Neuronal stem cell (in vitro differentiated cells): ENCODE data around the gene HBE1.

Experiments
- DNase-seq: peaks from one replicate; pipeline ENCODE4 v3.0.0-alpha.2; 2013; ENCODE audit warnings: low spot score
- H2AFZ ChIP-seq: one replicate; pipeline ENCODE4 v1.6.1; 2013; ENCODE audit warnings: mild to moderate bottlenecking, low read length, inconsistent platforms
- H2AK5ac ChIP-seq: 2 replicates; pipeline ENCODE4 v1.6.1; 2013; ENCODE audit warnings: low read depth, mild to moderate bottlenecking, inconsistent platforms, low read length, moderate library complexity, mixed read lengths
- H2BK120ac ChIP-seq: 2 replicates; pipeline ENCODE4 v1.6.1; 2013; ENCODE audit warnings: low read depth, mild to moderate bottlenecking, inconsistent platforms, low read length, moderate library complexity, mixed read lengths
- H2BK12ac ChIP-seq: one replicate; pipeline ENCODE4 v1.6.1; 2013; ENCODE audit warnings: low read length, inconsistent platforms
- H2BK15ac ChIP-seq: 2 replicates; pipeline ENCODE4 v1.6.1; 2013; ENCODE audit warnings: mild to moderate bottlenecking, low read length, inconsistent platforms, mixed read lengths
- H2BK5ac ChIP-seq: one replicate; pipeline ENCODE4 v1.6.1; 2013; ENCODE audit warnings: inconsistent platforms, mild to moderate bottlenecking, low read length, moderate library complexity
- H3K14ac ChIP-seq: one replicate; pipeline ENCODE4 v1.6.1; 2013; ENCODE audit warnings: low read length, inconsistent platforms
- H3K18ac ChIP-seq: 2 replicates; pipeline ENCODE4 v1.6.1; 2013; ENCODE audit warnings: low read length, inconsistent platforms
- H3K23ac ChIP-seq: 2 replicates; pipeline ENCODE4 v1.6.1; 2013; ENCODE audit warnings: low read depth, mild to moderate bottlenecking, mixed read lengths, low read length, inconsistent platforms; ENCODE audit not compliant: poor library complexity
- H3K27ac ChIP-seq: replicated peaks from 3 replicates; pipeline ENCODE4 v1.5.1; 2013; ENCODE audit warnings: low read length, inconsistent platforms
- H3K27me3 ChIP-seq, 3 experiments: 2 replicates each; pipeline ENCODE4 v1.6.1; 2013; ENCODE audit warnings: low read length in 3 of 3, mild to moderate bottlenecking in 2 of 3, inconsistent platforms in 1 of 3, low read depth in 1 of 3, mixed read lengths in 1 of 3, moderate library complexity in 1 of 3; ENCODE audit not compliant: control insufficient read depth in 3 of 3, insufficient read depth in 3 of 3
- H3K36me3 ChIP-seq, 2 donors: replicated peaks in 1 of 2; 2 replicates each; pipeline ENCODE4 v1.6.1; 2013; ENCODE audit warnings: low read length in 2 of 2; ENCODE audit not compliant: control insufficient read depth in 2 of 2, insufficient read depth in 2 of 2
- H3K4ac ChIP-seq: 2 replicates; pipeline ENCODE4 v1.6.1; 2013; ENCODE audit warnings: inconsistent platforms, mild to moderate bottlenecking, low read length, moderate library complexity
- H3K4me1 ChIP-seq, 2 donors: 1 replicate in 1 of 2; 2 replicates in 1 of 2; pipeline ENCODE4 v1.6.1; 2013; ENCODE audit warnings: low read length in 2 of 2, low read depth in 1 of 2; ENCODE audit not compliant: control insufficient read depth in 2 of 2, insufficient read depth in 1 of 2
- H3K4me2 ChIP-seq: one replicate; pipeline ENCODE4 v1.6.1; 2013; ENCODE audit warnings: mild to moderate bottlenecking, low read length, inconsistent platforms; ENCODE audit not compliant: insufficient read depth, poor library complexity, severe bottlenecking
- H3K4me3 ChIP-seq, 2 donors: 2 replicates each; pipeline ENCODE4 v1.5.1; 2013; ENCODE audit warnings: low read length in 2 of 2, mild to moderate bottlenecking in 2 of 2, inconsistent platforms in 1 of 2, moderate library complexity in 1 of 2
- H3K79me1 ChIP-seq: one replicate; pipeline ENCODE4 v1.6.1; 2013; ENCODE audit warnings: low read depth, mild to moderate bottlenecking, inconsistent platforms, low read length, moderate library complexity
- H3K9ac ChIP-seq: one replicate; pipeline ENCODE4 v1.6.1; 2013; ENCODE audit warnings: mild to moderate bottlenecking, low read depth, low read length, inconsistent platforms; ENCODE audit not compliant: poor library complexity
- H3K9me3 ChIP-seq, 2 donors: replicated peaks in 1 of 2; 2 replicates each; pipeline versions ENCODE3 to v1.6.1; 2013; ENCODE audit warnings: low read length in 2 of 2, mild to moderate bottlenecking in 2 of 2, inconsistent platforms in 1 of 2, low read depth in 1 of 2, mixed read lengths in 1 of 2, moderate library complexity in 1 of 2; ENCODE audit not compliant: control insufficient read depth in 2 of 2, insufficient read depth in 1 of 2
- H4K8ac ChIP-seq: one replicate; pipeline ENCODE4 v1.6.1; 2013; ENCODE audit warnings: low read depth, mild to moderate bottlenecking, inconsistent platforms, low read length, moderate library complexity
- H4K91ac ChIP-seq: one replicate; pipeline ENCODE4 v1.6.1; 2013; ENCODE audit warnings: low read length, low read depth, mild to moderate bottlenecking, inconsistent platforms; ENCODE audit not compliant: poor library complexity
- WGBS, 2 donors: extraction: QIAGEN DNeasy Blood & Tissue Kit; methylation state at CpG; one replicate each; pipeline ENCODE4 v1.1.7; 2013; ENCODE audit warnings: missing lambda C conversion rate in 2 of 2, mixed read lengths in 1 of 2; ENCODE audit not compliant: insufficient read length in 2 of 2, insufficient replicate concordance in 1 of 2; ENCODE audit errors: extremely low coverage in 2 of 2; 5-methylcytosine and 5-hydroxymethylcytosine counted together

The HBE1 gene

DNA sequence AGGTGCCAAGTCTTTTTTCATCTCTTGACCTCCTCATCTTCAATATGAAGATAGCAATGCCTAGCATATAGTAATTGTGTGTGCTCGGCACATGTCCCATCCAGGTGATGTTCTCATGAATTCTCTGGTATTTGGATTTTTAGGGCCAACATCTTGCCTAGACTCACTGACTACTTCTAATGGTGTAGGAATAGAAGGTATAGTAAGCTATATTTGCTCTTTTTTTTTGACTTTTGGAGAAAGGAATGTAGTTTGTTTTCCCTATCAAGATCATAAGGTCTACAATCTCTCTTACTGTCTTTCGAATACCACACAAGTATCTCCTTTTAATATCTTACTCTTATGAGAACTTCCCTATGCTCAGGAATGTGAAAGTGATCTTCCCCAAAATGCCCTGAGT, 38.6 kb downstream of the HBE1 start:
- Histone ChIP-seq H3K18ac (no peak overlapping the region), H2BK15ac (no peak overlapping the region), H3K9ac (no peak overlapping the region), H2BK120ac (no peak overlapping the region), H2BK12ac (no peak overlapping the region), H4K8ac (no peak overlapping the region), H3K23ac (no peak overlapping the region), H3K27me3 (no peaks in the 10 kb centered on the region), H3K4me3 (no peak overlapping the region), H2BK5ac (no peak overlapping the region), H4K91ac (no peak overlapping the region), H3K9me3 (no peaks in the 10 kb centered on the region), H2AK5ac (no peak overlapping the region), H3K4me2 (no peak overlapping the region), H3K14ac (no peak overlapping the region), H2AFZ (no peak overlapping the region), H3K27ac (no peak overlapping the region), H3K79me1 (no peaks in the 10 kb centered on the region), H3K4me1 (peaks cover 0 to 3% of the 10 kb centered on the region in 2 donors), H3K4ac (no peak overlapping the region), H3K36me3 (no peaks in the 10 kb centered on the region)
- DNase-seq: no peak
- WGBS, 2 donors: no CpG with 5 or more reads among the region's 2 CpGs

- 100% methylated on average over 1 of the region's 1 CpG; no CpG with 5 or more reads in 1 of the 2 donors for WGBS, 2 donors
- peaks cover 0 to 3% of the 10 kb centered on the region in 2 donors for H3K4me1 ChIP-seq
- no peak overlapping the region for H3K9ac ChIP-seq
- H3K27ac ChIP-seq: no peak overlapping the region
- H3K36me3 ChIP-seq: no peaks in the 10 kb centered on the region
- H4K91ac ChIP-seq: no peak overlapping the region
- H2BK5ac ChIP-seq: no peak overlapping the region
- H3K18ac ChIP-seq: no peak overlapping the region
- H4K8ac ChIP-seq: no peak overlapping the region
- no peak overlapping the region for H2BK12ac ChIP-seq
- no peak overlapping the region for H2AK5ac ChIP-seq
- H3K23ac ChIP-seq: no peak overlapping the region
- DNase-seq: no peak
- H3K4ac ChIP-seq: no peak overlapping the region
- no peak overlapping the region for H2BK120ac ChIP-seq
- H3K4me3 ChIP-seq: no peak overlapping the region
- H3K9me3 ChIP-seq: no peaks in the 10 kb centered on the region
- no peak overlapping the region for H3K4me2 ChIP-seq
- H3K27me3 ChIP-seq: no peaks in the 10 kb centered on the region
- H3K79me1 ChIP-seq: no peaks in the 10 kb centered on the region
- no peak overlapping the region for H2BK15ac ChIP-seq
- no peak overlapping the region for H3K14ac ChIP-seq
- H2AFZ ChIP-seq: no peak overlapping the region
Measured at GRCh38 chr11:5230266-5230665, 39.5 kb downstream of the HBE1 start.

DNA sequence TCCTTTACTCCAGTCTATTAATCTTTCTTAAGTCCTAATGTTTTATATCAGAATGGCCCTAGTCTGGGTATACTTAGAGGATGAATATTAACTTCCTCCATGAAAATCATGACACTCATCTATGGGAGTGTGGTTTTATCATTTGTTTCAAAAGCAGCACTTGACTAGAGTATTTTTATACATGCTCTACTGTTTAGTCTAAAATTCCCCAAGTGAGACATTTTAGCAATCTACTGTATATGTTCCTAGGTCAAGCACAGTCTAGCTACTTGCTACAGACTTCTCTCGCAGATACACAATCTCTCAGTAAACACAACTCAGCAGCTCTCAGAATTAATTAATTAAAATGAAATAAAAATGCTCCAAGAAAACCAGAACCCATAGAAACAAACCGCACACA, 39.9 kb downstream of the HBE1 start:
- no peak overlapping the region for H2AK5ac ChIP-seq
- peaks cover 0 to 3% of the 10 kb centered on the region in 2 donors for H3K4me1 ChIP-seq
- H2BK5ac ChIP-seq: no peak overlapping the region
- no peak overlapping the region for H2AFZ ChIP-seq
- H3K4me2 ChIP-seq: no peak overlapping the region
- H3K4me3 ChIP-seq: no peak overlapping the region
- H3K14ac ChIP-seq: no peak overlapping the region
- H4K8ac ChIP-seq: no peak overlapping the region
- no CpG with 5 or more reads among the region's 2 CpGs for WGBS, 2 donors
- H2BK15ac ChIP-seq: no peak overlapping the region
- H3K27ac ChIP-seq: no peak overlapping the region
- no peaks in the 10 kb centered on the region for H3K9me3 ChIP-seq
- H3K27me3 ChIP-seq: no peaks in the 10 kb centered on the region
- H2BK12ac ChIP-seq: no peak overlapping the region
- no peaks in the 10 kb centered on the region for H3K36me3 ChIP-seq
- no peak overlapping the region for H4K91ac ChIP-seq
- no peaks in the 10 kb centered on the region for H3K79me1 ChIP-seq
- no peak for DNase-seq
- H2BK120ac ChIP-seq: no peak overlapping the region
- no peak overlapping the region for H3K18ac ChIP-seq
- no peak overlapping the region for H3K4ac ChIP-seq
- H3K23ac ChIP-seq: no peak overlapping the region
- H3K9ac ChIP-seq: no peak overlapping the region

DNA sequence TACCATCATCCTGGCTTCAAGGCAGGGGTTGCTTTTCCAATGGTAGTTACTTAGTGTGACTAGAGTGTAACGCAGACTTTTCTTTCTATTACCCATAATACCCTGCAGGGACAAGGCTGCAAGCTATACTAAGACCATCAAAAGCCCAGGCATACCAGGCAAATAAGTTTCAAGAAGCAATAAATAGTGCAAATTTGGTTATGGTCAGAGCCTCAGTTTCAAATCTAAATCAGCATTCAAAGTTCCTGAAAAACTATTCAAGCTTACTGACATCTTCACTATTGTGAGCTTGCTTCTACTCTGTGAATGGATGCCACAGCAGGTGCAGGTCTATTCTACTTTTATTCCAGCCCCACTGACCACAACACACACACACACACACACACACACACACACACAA, 40.4 kb downstream of the HBE1 start:
- H2BK15ac ChIP-seq: no peak overlapping the region
- no peak for DNase-seq

More for the DNA sequence above, 40.4 kb downstream of the HBE1 start:
- Histone ChIP-seq H3K36me3 (no peaks in the 10 kb centered on the region), H2BK120ac (no peak overlapping the region), H3K4me2 (no peak overlapping the region), H2BK5ac (no peak overlapping the region), H3K79me1 (no peaks in the 10 kb centered on the region), H4K8ac (no peak overlapping the region), H3K14ac (no peak overlapping the region), H2AFZ (no peak overlapping the region), H2AK5ac (no peak overlapping the region), H3K27ac (no peak overlapping the region), H3K9ac (no peak overlapping the region), H3K4me1 (peaks cover 0 to 3% of the 10 kb centered on the region in 2 donors), H3K27me3 (no peaks in the 10 kb centered on the region), H4K91ac (no peak overlapping the region), H3K4ac (no peak overlapping the region), H3K23ac (no peak overlapping the region), H3K9me3 (no peaks in the 10 kb centered on the region), H3K4me3 (no peak overlapping the region), H2BK12ac (no peak overlapping the region), H3K18ac (no peak overlapping the region)
- no CpG with 5 or more reads among the region's 1 CpG for WGBS, 2 donors
